ENCODE results near the gene RPS6KA5.
"Not testable (repeated sequence)": the region's sequence is repeated elsewhere in the genome, so short reads cannot be mapped to it uniquely, and the experiment has no call there.

Gene RPS6KA5

DNA sequence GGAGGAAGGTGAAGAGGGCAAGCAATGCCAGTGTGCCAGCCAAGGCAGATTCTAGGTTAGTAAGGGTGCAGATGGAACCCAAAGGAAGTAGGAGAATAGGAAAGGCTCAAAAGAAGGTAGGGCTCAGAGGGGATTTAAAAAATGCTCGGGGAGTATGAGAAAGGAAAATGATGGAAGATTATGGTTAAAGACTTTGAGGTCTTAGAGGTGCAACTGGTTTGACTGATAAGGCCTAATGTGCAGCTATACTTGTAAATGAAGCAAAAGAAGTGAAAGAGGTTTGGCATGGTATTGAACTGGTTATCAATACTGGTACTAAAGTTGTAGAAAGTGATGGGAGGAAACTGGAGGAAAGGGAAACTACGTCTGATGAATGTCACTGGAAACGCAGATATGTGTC lies 94.7 kb downstream of the RPS6KA5 start:
- TF ChIP-seq, protein P1, sequence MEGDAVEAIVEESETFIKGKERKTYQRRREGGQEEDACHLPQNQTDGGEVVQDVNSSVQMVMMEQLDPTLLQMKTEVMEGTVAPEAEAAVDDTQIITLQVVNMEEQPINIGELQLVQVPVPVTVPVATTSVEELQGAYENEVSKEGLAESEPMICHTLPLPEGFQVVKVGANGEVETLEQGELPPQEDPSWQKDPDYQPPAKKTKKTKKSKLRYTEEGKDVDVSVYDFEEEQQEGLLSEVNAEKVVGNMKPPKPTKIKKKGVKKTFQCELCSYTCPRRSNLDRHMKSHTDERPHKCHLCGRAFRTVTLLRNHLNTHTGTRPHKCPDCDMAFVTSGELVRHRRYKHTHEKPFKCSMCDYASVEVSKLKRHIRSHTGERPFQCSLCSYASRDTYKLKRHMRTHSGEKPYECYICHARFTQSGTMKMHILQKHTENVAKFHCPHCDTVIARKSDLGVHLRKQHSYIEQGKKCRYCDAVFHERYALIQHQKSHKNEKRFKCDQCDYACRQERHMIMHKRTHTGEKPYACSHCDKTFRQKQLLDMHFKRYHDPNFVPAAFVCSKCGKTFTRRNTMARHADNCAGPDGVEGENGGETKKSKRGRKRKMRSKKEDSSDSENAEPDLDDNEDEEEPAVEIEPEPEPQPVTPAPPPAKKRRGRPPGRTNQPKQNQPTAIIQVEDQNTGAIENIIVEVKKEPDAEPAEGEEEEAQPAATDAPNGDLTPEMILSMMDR (IDR thresholded peaks at IDR 0.05; ENCODE audit: borderline replicate concordance, control extremely low read depth, extremely low read depth, insufficient read depth, missing control alignments) = no peak
- in situ Hi-C loops (cut with MboI; ENCODE audit: low sequenced_read_pairs, unreplicated experiment) = no loop called here
- no peak for DNase-seq (ENCODE audit: low spot score)

DNA sequence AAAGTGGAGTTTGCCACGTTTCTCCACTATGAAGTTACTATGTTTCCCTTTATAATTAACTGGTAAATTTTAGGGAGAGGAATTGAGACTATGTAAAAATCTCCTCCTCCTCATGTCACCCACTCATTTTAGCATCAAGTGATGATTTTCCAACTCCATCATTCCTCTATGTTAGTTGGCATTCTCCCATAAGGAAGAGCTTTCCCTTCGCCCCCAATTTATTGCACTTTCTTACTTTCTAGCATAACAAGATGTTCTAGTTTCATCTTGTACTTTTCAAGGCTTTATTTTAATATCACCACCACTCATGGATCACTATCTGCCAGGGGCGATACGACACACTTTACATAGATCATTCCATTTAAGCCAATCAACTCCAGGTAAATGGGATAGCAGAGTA lies 97.1 kb downstream of the RPS6KA5 start:
- TF ChIP-seq, protein P1 (IDR thresholded peaks at IDR 0.05; ENCODE audit: borderline replicate concordance, control extremely low read depth, extremely low read depth, insufficient read depth, missing control alignments) = no peak
- no peak for DNase-seq (ENCODE audit: low spot score)
- in situ Hi-C loops (cut with MboI; ENCODE audit: low sequenced_read_pairs, unreplicated experiment) = no loop called here

DNA sequence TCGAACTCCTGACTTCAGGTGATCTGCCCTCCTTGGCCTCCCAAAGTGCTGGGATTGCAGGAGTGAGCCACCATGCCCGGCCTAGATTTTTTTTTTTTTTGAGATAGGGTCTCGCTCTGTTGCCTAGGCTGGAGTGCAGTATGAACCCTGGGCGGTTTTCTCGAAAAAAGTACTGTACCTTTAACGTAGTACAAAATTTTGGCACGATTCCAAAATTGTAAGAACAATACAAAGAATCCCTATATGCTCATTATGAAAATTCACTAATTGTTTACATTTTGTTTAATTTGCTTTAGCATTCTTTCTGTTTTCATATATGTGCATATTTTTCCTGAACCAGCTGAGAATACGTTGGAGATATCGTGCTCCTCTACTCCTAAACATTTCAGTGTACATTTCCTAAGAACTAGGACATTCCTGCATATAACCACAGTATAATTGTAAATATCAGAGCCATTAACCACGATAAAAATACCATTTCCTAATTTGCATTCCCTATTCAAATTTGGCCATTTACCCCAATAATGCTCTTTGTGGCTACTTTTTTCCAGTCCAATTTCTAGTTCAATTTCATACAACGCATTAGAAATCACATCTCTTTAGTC lies 97.8 kb downstream of the RPS6KA5 start:
- TF ChIP-seq, protein P1 (IDR thresholded peaks at IDR 0.05; ENCODE audit: borderline replicate concordance, control extremely low read depth, extremely low read depth, insufficient read depth, missing control alignments) = no peak
- DNase-seq (ENCODE audit: low spot score) = no peak
- in situ Hi-C loops (cut with MboI; ENCODE audit: low sequenced_read_pairs, unreplicated experiment) = no loop called here

DNA sequence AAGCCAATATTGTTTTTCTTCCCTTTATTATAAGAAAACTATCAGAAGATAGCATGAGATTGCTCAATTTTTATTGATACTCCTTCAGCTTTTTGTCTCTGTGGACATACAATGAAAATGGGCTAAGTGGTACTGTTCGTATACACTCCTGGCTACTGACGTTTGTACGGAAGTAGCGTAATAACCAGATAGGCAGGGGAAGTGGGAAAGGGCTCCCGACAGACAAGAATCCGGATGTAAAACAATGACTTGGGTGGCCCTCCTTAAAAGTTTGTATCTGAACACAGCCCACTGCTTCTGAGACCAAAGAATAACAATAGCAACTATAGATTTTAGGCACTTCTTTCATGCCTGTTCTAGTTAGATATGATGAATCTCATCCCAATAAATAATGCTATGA lies 99.6 kb downstream of the RPS6KA5 start:
- in situ Hi-C loops (cut with MboI; ENCODE audit: low sequenced_read_pairs, unreplicated experiment) = no loop called here
- DNase-seq (ENCODE audit: low spot score) = no peak
- TF ChIP-seq, protein P1 (IDR thresholded peaks at IDR 0.05; ENCODE audit: borderline replicate concordance, control extremely low read depth, extremely low read depth, insufficient read depth, missing control alignments) = no peak

DNA sequence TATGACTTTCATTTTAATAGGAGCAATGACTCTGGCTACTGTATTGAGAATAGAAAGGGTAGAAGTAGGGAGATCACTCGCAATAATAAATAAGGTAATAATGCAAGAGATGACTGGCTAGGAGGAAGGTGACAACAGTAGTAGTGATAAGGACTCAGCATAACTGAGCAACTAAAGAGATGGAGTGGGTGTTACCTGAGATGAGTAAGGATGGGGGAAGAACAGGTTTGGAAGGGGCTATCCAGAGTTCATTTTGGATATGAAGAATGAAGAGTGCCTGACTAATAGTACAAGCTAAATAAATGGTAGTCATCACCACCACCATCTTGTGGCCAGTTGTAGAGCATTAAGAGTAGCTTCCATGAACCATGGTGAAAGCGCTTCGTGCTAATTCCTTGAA lies 101.1 kb downstream of the RPS6KA5 start:
- in situ Hi-C loops (cut with MboI; ENCODE audit: low sequenced_read_pairs, unreplicated experiment) = no loop called here
- no peak for DNase-seq (ENCODE audit: low spot score)
- TF ChIP-seq, protein P1 (IDR thresholded peaks at IDR 0.05; ENCODE audit: borderline replicate concordance, control extremely low read depth, extremely low read depth, insufficient read depth, missing control alignments) = no peak

DNA sequence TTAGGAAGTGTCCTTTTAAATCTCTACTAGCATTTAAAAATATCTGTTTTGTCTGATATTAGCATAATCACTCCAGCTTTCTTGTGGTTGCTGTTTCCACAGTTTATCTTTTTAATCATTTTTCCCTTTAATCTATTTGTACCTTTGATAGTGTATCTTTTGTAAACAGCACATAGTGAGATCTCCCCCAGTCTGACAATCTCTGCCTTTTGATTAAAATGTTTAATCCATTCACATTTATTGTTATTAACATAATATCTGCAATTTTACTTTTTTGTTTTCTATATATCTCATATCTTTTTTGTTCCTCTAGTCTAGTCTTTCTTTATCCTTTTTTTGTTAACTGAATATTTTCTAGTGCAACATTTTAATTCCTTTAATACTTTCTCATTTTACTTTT lies 104.2 kb downstream of the RPS6KA5 start:
- in situ Hi-C loops (cut with MboI; ENCODE audit: low sequenced_read_pairs, unreplicated experiment) = no loop called here
- no peak for DNase-seq (ENCODE audit: low spot score)
- TF ChIP-seq, protein P1 (IDR thresholded peaks at IDR 0.05; ENCODE audit: borderline replicate concordance, control extremely low read depth, extremely low read depth, insufficient read depth, missing control alignments) = no peak

DNA sequence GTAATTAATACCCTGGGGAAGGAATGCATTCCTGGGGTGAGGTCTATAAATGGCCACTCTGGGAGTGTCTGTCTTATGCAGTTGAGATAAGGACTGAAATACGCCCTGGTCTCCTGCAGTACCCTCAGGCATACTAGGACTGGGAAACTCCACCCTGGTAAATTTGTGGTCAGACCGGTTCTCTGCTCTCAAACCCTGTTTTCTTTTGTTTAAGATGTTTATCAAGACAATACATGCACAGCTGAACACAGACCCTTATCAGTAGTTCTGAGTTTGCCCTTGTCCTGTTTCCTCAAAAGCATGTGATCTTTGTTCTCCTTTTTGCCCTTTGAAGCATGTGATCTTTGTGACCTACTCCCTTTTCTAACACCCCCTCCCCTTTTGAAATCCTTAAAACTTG lies 106.8 kb downstream of the RPS6KA5 start:
- in situ Hi-C loops (cut with MboI; ENCODE audit: low sequenced_read_pairs, unreplicated experiment); DNase-seq (ENCODE audit: low spot score): not testable (repeated sequence)
